ENCODE measurements around the gene OR4A47. TPM values are rescaled to one million over a fixed set of nuclear protein-coding genes. Genes with fewer than 3 reads are reported as not detected.

OR4A47 gene, protein sequence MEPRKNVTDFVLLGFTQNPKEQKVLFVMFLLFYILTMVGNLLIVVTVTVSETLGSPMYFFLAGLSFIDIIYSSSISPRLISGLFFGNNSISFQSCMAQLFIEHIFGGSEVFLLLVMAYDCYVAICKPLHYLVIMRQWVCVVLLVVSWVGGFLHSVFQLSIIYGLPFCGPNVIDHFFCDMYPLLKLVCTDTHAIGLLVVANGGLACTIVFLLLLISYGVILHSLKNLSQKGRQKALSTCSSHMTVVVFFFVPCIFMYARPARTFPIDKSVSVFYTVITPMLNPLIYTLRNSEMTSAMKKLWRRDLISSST
- not detected for total RNA-seq

DNA sequence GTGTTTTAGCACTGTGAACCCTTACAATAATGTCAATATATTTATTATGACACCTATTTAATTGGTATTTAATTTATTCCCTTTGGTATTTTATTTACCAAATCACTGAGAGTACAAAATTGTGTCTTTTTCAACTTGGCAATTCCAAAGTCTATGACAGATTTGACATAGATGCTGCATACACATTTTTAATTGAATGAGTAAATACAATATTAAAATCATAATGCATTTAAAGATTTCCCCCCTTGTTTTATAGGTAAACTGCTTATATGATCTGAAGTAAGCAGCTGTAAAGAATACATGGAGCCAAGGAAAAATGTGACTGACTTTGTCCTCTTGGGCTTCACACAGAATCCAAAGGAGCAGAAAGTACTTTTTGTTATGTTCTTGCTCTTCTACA, at the start of gene OR4A47:
OR4A47 (plus strand) TSS at position 301 of the 400 bp plus-strand sequence; CDS start at position 301, 0 bp downstream.

Other genes with a start within 250 kb of the OR4A47 start
- not detected for gene OR4X2, start 243.7 kb upstream of the OR4A47 start, total RNA-seq
- not detected for gene OR4X1, start 224.9 kb upstream of the OR4A47 start, total RNA-seq
- gene OR4S1, start 182.6 kb upstream of the OR4A47 start, total RNA-seq: not detected
- gene OR4C3, start 163.9 kb upstream of the OR4A47 start, total RNA-seq: not detected
- gene OR4C5, start 122.3 kb upstream of the OR4A47 start, total RNA-seq: not detected

Measured in metanephros (tissue), 1 donor.